GM21737 (cell line): ENCODE results near the gene PTPRG.

Source experiments
- ATAC-seq: cut with Tn5 transposase; IDR thresholded peaks from one replicate; pipeline ENCODE4 v1.9.1; 2021; ENCODE audit warnings: mild to moderate bottlenecking, moderate library complexity; ENCODE audit not compliant: unreplicated experiment

The PTPRG gene

GRCh38 chr3:62125380-62125779 lies 564.0 kb downstream of the PTPRG start:
- ATAC-seq: no peak

GRCh38 chr3:62127116-62127515 lies 565.7 kb downstream of the PTPRG start:
- no peak for ATAC-seq

- ATAC-seq: no peak
Observed at GRCh38 chr3:62128051-62128450, 566.7 kb downstream of the PTPRG start.

- ATAC-seq: no peak
Observed at GRCh38 chr3:62128681-62129080, 567.3 kb downstream of the PTPRG start.

GRCh38 chr3:62131050-62131449 lies 569.7 kb downstream of the PTPRG start:
- ATAC-seq: no peak

- ATAC-seq: no peak
Observed at GRCh38 chr3:62131620-62132019, 570.2 kb downstream of the PTPRG start.

- no peak for ATAC-seq
Observed at GRCh38 chr3:62132027-62132602, 570.7 kb downstream of the PTPRG start.

GRCh38 chr3:62133015-62133414 lies 571.6 kb downstream of the PTPRG start:
- ATAC-seq: no peak

- ATAC-seq: no peak
Observed at GRCh38 chr3:62134061-62134496, 572.7 kb downstream of the PTPRG start.

GRCh38 chr3:62135741-62136140 lies 574.4 kb downstream of the PTPRG start:
- no peak for ATAC-seq

- no peak for ATAC-seq
Observed at GRCh38 chr3:62139957-62140356, 578.6 kb downstream of the PTPRG start.

GRCh38 chr3:62142331-62143085 lies 581.1 kb downstream of the PTPRG start:
- no peak for ATAC-seq

GRCh38 chr3:62143843-62144450 lies 582.6 kb downstream of the PTPRG start:
- no peak for ATAC-seq

GRCh38 chr3:62144482-62144881 lies 583.1 kb downstream of the PTPRG start:
- no peak for ATAC-seq

- no peak for ATAC-seq
Observed at GRCh38 chr3:62145086-62145757, 583.9 kb downstream of the PTPRG start.

GRCh38 chr3:62149539-62149938 lies 588.2 kb downstream of the PTPRG start:
- no peak for ATAC-seq

GRCh38 chr3:62149962-62150361 lies 588.6 kb downstream of the PTPRG start:
- ATAC-seq: no peak

- ATAC-seq: no peak
Observed at GRCh38 chr3:62151591-62151990, 590.2 kb downstream of the PTPRG start.

GRCh38 chr3:62153231-62153630 lies 591.9 kb downstream of the PTPRG start:
- no peak for ATAC-seq

- no peak for ATAC-seq
Observed at GRCh38 chr3:62154457-62155148, 593.2 kb downstream of the PTPRG start.

- ATAC-seq: no peak
Observed at GRCh38 chr3:62159056-62159708, 597.8 kb downstream of the PTPRG start.
